Endothelial cell of umbilical vein (primary cell): Measurements from ENCODE around the gene PRCD. TPM values are rescaled to one million over a fixed set of nuclear protein-coding genes. Genes with fewer than 3 reads are reported as not detected.

Source experiments
- BruUV-seq: library from RNA; stranded (reverse); fragments of 400-500 nt; replicated peaks from 2 replicates; lab custom pipeline; 2021; lab: Mats Ljungman, UMichigan
- CTCF ChIA-PET: fragments of 300-600, 350-600 bp; sonication (Branson Sonifier 250); formaldehyde crosslinking; loops from one replicate; lab custom pipeline; 2021; ENCODE audit warnings: antibody characterized with exemption, inconsistent platforms; lab: Charles Lee
- POLR2A ChIA-PET: fragments of 300-600, 350-600 bp; sonication (Branson Sonifier 250); formaldehyde crosslinking; loops from one replicate; lab custom pipeline; 2021; ENCODE audit warnings: antibody characterized with exemption, inconsistent platforms; lab: Charles Lee
- DNase-seq: peaks from one replicate; pipeline ENCODE4 v3.0.0-alpha.2; 2011; ENCODE audit warnings: low read depth, low spot score
- FAIRE-seq: peaks from 2 replicates; lab custom pipeline; 2011; peaks lifted over from hg19 to GRCh38; lab: Jason Lieb, UNC
- H2AFZ ChIP-seq: 2 replicates; pipeline ENCODE4 v1.6.0; 2012; ENCODE audit warnings: low read depth, low read length, control low read depth, inconsistent platforms
- H3K27ac ChIP-seq: 2 replicates; pipeline ENCODE4 v1.5.1; 2011; ENCODE audit warnings: low read depth, mild to moderate bottlenecking, control low read depth, low read length, moderate library complexity; ENCODE audit not compliant: insufficient read depth
- H3K27me3 ChIP-seq, 2 experiments: 2 replicates each; pipeline versions ENCODE4 v1.6.0 to v1.6.1; 2011; ENCODE audit warnings: low read length in 2 of 2, mixed read lengths in 1 of 2; ENCODE audit not compliant: control insufficient read depth in 2 of 2, insufficient read depth in 2 of 2
- H3K36me3 ChIP-seq, 2 experiments: 2 replicates in 1 of 2; 3 replicates in 1 of 2; pipeline ENCODE4 v1.5.1; 2011; ENCODE audit warnings: low read length in 2 of 2, mild to moderate bottlenecking in 1 of 2, moderate library complexity in 1 of 2; ENCODE audit not compliant: control insufficient read depth in 2 of 2, insufficient read depth in 2 of 2; ENCODE audit errors: extremely low read depth in 1 of 2
- H3K4me1 ChIP-seq: 3 replicates; pipeline ENCODE4 v1.5.1; 2011; ENCODE audit warnings: mild to moderate bottlenecking, low read length; ENCODE audit not compliant: control insufficient read depth, insufficient read depth; ENCODE audit errors: extremely low read depth
- H3K4me2 ChIP-seq: 2 replicates; pipeline ENCODE4 v1.6.1; 2011; ENCODE audit warnings: low read length, control low read depth, mixed read lengths; ENCODE audit not compliant: insufficient read depth
- H3K4me3 ChIP-seq, 3 experiments: fragments of 200-600 bp in 1 of 3; sonication (generic), shearing (Covaris generic) in 1 of 3; replicated peaks in 1 of 3; 2 replicates each; pipeline ENCODE4 v1.5.1; 2011 to 2016; ENCODE audit warnings: control low read depth in 3 of 3, low read length in 3 of 3, mild to moderate bottlenecking in 2 of 3, inconsistent platforms in 1 of 3, low read depth in 1 of 3, moderate library complexity in 1 of 3; ENCODE audit not compliant: insufficient read depth in 1 of 3
- H3K79me2 ChIP-seq: 2 replicates; pipeline ENCODE4 v1.6.0; 2012; ENCODE audit warnings: low read length, inconsistent platforms; ENCODE audit not compliant: control insufficient read depth, insufficient read depth
- H3K9ac ChIP-seq: replicated peaks from 2 replicates; pipeline ENCODE3; 2011; ENCODE audit warnings: low read length, control low read depth; ENCODE audit not compliant: insufficient read depth; ENCODE audit errors: extremely low read depth
- H3K9me1 ChIP-seq: replicated peaks from 3 replicates; pipeline ENCODE4 v1.6.0; 2011; ENCODE audit warnings: mild to moderate bottlenecking, low read length; ENCODE audit not compliant: control insufficient read depth, insufficient read depth; ENCODE audit errors: extremely low read depth
- H3K9me3 ChIP-seq: replicated peaks from 2 replicates; pipeline ENCODE4 v1.5.1; 2012; ENCODE audit warnings: low read length, inconsistent platforms; ENCODE audit not compliant: control insufficient read depth, insufficient read depth
- H4K20me1 ChIP-seq: replicated peaks from 2 replicates; pipeline ENCODE3; 2011; ENCODE audit warnings: mild to moderate bottlenecking, low read length; ENCODE audit not compliant: control insufficient read depth, insufficient read depth; ENCODE audit errors: extremely low read depth
- CTCF ChIP-seq, 2 donors: IDR thresholded peaks; 1 replicate in 1 of 2; 2 replicates in 1 of 2; pipeline ENCODE4 v1.5.1; 2011; ENCODE audit warnings: low read length in 2 of 2, mild to moderate bottlenecking in 2 of 2, moderate library complexity in 2 of 2, control low read depth in 1 of 2, inconsistent platforms in 1 of 2, low read depth in 1 of 2; ENCODE audit not compliant: insufficient read depth in 1 of 2; ENCODE audit errors: extremely low read depth in 1 of 2
- EZH2 ChIP-seq: IDR thresholded peaks from 2 replicates; pipeline ENCODE4 v1.6.1; 2012; ENCODE audit warnings: borderline replicate concordance, low read depth, mild to moderate bottlenecking, moderate library complexity, low read length, inconsistent platforms; ENCODE audit not compliant: severe bottlenecking
- FOS ChIP-seq: IDR thresholded peaks from 2 replicates; pipeline ENCODE4 v1.6.1; 2011; ENCODE audit warnings: mild to moderate bottlenecking, low read length, moderate library complexity, borderline replicate concordance; ENCODE audit not compliant: insufficient read depth
- GATA2 ChIP-seq: IDR thresholded peaks from 2 replicates; pipeline ENCODE4 v1.7.0; 2011; ENCODE audit warnings: low read depth, mild to moderate bottlenecking, moderate library complexity, mixed read lengths, low read length; ENCODE audit not compliant: insufficient read length, insufficient read depth
- JUN ChIP-seq: IDR thresholded peaks from 2 replicates; pipeline ENCODE4 v1.6.1; 2011; ENCODE audit warnings: borderline replicate concordance, low read depth; ENCODE audit not compliant: insufficient read length, insufficient read depth
- MAX ChIP-seq: IDR thresholded peaks from 2 replicates; pipeline ENCODE4 v1.6.1; 2011; ENCODE audit not compliant: insufficient read depth, insufficient read length
- MYC ChIP-seq: IDR thresholded peaks from one replicate; pipeline ENCODE4 v1.6.1; 2011; ENCODE audit warnings: mild to moderate bottlenecking, low read depth, low read length
- POLR2A ChIP-seq: IDR thresholded peaks from 2 replicates; pipeline ENCODE4 v1.6.1; 2012; ENCODE audit warnings: low read depth, mild to moderate bottlenecking, control low read depth, low read length
- POLR2AphosphoS5 ChIP-seq: IDR thresholded peaks from 2 replicates; pipeline ENCODE4 v1.6.1; 2012; ENCODE audit warnings: low read depth, mild to moderate bottlenecking, control low read depth, low read length, moderate library complexity; ENCODE audit not compliant: insufficient read depth
- dilution Hi-C: fragments of 300-500 bp; cut with MboI; formaldehyde crosslinking; loops from one replicate; pipeline ENCODE4 v1.15.0; 2019; ENCODE audit warnings: low sequenced_read_pairs; ENCODE audit not compliant: extremely low pct_ligation_motif_present
- intact Hi-C: fragments of 100-400 bp; cut with micrococcal nuclease; formaldehyde crosslinking; loops from one replicate; pipeline ENCODE4 v1.10.0; 2022
- polyA plus RNA-seq, 4 experiments: library from polyadenylated mRNA; depleted of rRNA in 3 of 4; stranded (reverse) in 3 of 4; unstranded in 1 of 4; fragments of >200 nt; gene quantifications; 2 replicates each; pipeline versions ENCODE4 v1.2.1 to v1.2.3, GENCODE V29; 2011 to 2012; ENCODE audit warnings: missing spikeins in 1 of 4
- total RNA-seq: library from RNA; stranded (reverse); gene quantifications from 2 replicates; pipeline ENCODE4 v1.2.3, GENCODE V29; 2021

The PRCD gene
- total and polyA plus RNA-seq, 2 donors (not counting 3 experiments of a cell fraction or from before 2014, with no cell fraction given) = not detected

- intact Hi-C loops = no loop called here
- no peaks in the 10 kb centered on the region for H3K79me2 ChIP-seq
- CTCF ChIA-PET = interaction anchor here (1.0 to 1.9 kb wide), 3 partner anchors 9 to 38 kb away, joined by 3 to 6 read pairs (median 5); partner anchors contain the start of genes AANAT and UBE2O
- FAIRE-seq (no peak), DNase-seq (no peak)
- H3K4me3 ChIP-seq = no peak overlapping the region
- no peak for TF ChIP-seq POLR2A
- no peak for TF ChIP-seq FOS
- no peak for TF ChIP-seq CTCF (IDR thresholded peaks at IDR 0.05; ENCODE audit: extremely low read depth in 1 of 2, insufficient read depth in 1 of 2, low read depth in 1 of 2, low read length in 2 of 2)
- no peaks in the 10 kb centered on the region for H3K9me1 ChIP-seq
- no peaks in the 10 kb centered on the region for H3K27me3 ChIP-seq
- H3K36me3 ChIP-seq = no peaks in the 10 kb centered on the region
- H3K4me1 ChIP-seq = peaks cover 24% of the 10 kb centered on the region
- H3K4me2 ChIP-seq = no peak overlapping the region
- no peaks in the 10 kb centered on the region for H4K20me1 ChIP-seq
- no peak overlapping the region for H3K27ac ChIP-seq
- no peak overlapping the region for H3K9ac ChIP-seq
- dilution Hi-C loops = no loop called here
- H3K9me3 ChIP-seq = no peaks in the 10 kb centered on the region
- H2AFZ ChIP-seq = no peak overlapping the region
- BruUV-seq = no TSS peak
- POLR2A ChIA-PET = no interaction called here
Observed at GRCh38 chr17:76490112-76490710, 49.6 kb upstream of the PRCD start.

- H3K4me3 ChIP-seq = no peak overlapping the region
- H3K4me2 ChIP-seq = no peak overlapping the region
- no peak overlapping the region for H3K27ac ChIP-seq
- H3K36me3 ChIP-seq = no peaks in the 10 kb centered on the region
- H3K4me1 ChIP-seq = peaks cover 17% of the 10 kb centered on the region
- no peaks in the 10 kb centered on the region for H3K9me3 ChIP-seq
- intact Hi-C loops = no loop called here
- no peak overlapping the region for H2AFZ ChIP-seq
- dilution Hi-C loops = no loop called here
- DNase-seq (no peak), FAIRE-seq (no peak)
- POLR2A ChIA-PET = no interaction called here
- BruUV-seq = no TSS peak
- H3K9me1 ChIP-seq = no peaks in the 10 kb centered on the region
- H4K20me1 ChIP-seq = no peaks in the 10 kb centered on the region
- H3K9ac ChIP-seq = no peak overlapping the region
- no peaks in the 10 kb centered on the region for H3K79me2 ChIP-seq
- H3K27me3 ChIP-seq = no peaks in the 10 kb centered on the region
- CTCF ChIA-PET = interaction anchor here (1.0 to 1.9 kb wide), 4 partner anchors 8 to 39 kb away, joined by 3 to 6 read pairs (median 4); partner anchors contain the start of genes AANAT and UBE2O
- no peak for TF ChIP-seq MYC
- TF ChIP-seq JUN = no peak
- TF ChIP-seq FOS = no peak
- no peak for TF ChIP-seq POLR2A
- no peak for TF ChIP-seq EZH2
- no peak for TF ChIP-seq POLR2AphosphoS5
- TF ChIP-seq GATA2 = no peak
- TF ChIP-seq CTCF (IDR thresholded peaks at IDR 0.05; ENCODE audit: extremely low read depth in 1 of 2, insufficient read depth in 1 of 2, low read depth in 1 of 2, low read length in 2 of 2) = no peak
- no peak for TF ChIP-seq MAX
Observed at GRCh38 chr17:76491271-76492122, 48.3 kb upstream of the PRCD start.
